ENCODE results near the gene RAB5IF.

DNA sequence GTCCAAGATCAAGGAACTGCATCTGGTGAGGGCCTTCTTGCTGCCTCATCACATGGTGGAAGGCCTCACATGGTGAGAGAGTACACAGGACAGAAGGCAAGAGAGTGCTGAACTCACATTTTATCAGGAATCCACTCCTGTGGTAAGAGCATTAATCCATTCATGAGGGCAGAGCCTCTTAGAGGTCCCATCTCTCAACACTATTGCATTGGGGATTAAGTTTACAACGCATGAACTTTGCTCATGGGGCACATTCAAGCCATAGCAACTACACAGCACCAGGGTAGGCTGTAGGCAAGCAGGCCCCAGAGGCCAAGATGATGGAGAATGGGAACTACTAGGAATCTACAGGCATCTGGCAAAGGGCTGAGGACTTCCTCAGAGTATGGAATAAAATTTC lies 42.2 kb upstream of the RAB5IF start:
- TF ChIP-seq SMC3 (IDR thresholded peaks at IDR 0.05; ENCODE audit: low read depth, low read length): no peak
- TF ChIP-seq, protein P1, sequence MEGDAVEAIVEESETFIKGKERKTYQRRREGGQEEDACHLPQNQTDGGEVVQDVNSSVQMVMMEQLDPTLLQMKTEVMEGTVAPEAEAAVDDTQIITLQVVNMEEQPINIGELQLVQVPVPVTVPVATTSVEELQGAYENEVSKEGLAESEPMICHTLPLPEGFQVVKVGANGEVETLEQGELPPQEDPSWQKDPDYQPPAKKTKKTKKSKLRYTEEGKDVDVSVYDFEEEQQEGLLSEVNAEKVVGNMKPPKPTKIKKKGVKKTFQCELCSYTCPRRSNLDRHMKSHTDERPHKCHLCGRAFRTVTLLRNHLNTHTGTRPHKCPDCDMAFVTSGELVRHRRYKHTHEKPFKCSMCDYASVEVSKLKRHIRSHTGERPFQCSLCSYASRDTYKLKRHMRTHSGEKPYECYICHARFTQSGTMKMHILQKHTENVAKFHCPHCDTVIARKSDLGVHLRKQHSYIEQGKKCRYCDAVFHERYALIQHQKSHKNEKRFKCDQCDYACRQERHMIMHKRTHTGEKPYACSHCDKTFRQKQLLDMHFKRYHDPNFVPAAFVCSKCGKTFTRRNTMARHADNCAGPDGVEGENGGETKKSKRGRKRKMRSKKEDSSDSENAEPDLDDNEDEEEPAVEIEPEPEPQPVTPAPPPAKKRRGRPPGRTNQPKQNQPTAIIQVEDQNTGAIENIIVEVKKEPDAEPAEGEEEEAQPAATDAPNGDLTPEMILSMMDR (conservative IDR thresholded peaks at IDR 0.05; ENCODE audit: low read depth, low read length): no peak
- TF ChIP-seq MAZ (IDR thresholded peaks at IDR 0.05; ENCODE audit: borderline replicate concordance, low read depth, low read length): no peak
- no peak for TF ChIP-seq FOS (IDR thresholded peaks at IDR 0.05; ENCODE audit: low read depth, low read length)
- TF ChIP-seq POLR2A (IDR thresholded peaks at IDR 0.05; ENCODE audit: low read depth, low read length): no peak
- TF ChIP-seq CEBPB (IDR thresholded peaks at IDR 0.05; ENCODE audit: low read depth, low read length): no peak
- TF ChIP-seq, protein P2, sequence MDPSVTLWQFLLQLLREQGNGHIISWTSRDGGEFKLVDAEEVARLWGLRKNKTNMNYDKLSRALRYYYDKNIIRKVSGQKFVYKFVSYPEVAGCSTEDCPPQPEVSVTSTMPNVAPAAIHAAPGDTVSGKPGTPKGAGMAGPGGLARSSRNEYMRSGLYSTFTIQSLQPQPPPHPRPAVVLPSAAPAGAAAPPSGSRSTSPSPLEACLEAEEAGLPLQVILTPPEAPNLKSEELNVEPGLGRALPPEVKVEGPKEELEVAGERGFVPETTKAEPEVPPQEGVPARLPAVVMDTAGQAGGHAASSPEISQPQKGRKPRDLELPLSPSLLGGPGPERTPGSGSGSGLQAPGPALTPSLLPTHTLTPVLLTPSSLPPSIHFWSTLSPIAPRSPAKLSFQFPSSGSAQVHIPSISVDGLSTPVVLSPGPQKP (IDR thresholded peaks at IDR 0.05; ENCODE audit: borderline replicate concordance, low read depth, low read length): no peak
- no peak for TF ChIP-seq MAFK (IDR thresholded peaks at IDR 0.05; ENCODE audit: low read depth, low read length)
- no peak for TF ChIP-seq NFE2L2 (IDR thresholded peaks at IDR 0.05; ENCODE audit: low read depth, low read length)
- TF ChIP-seq MXI1 (IDR thresholded peaks at IDR 0.05; ENCODE audit: borderline replicate concordance, low read depth, low read length): no peak
